Lung microvascular endothelial cell (primary cell): Measurements from ENCODE around the gene GRID1. TPM values are rescaled to one million over a fixed set of nuclear protein-coding genes. Genes with fewer than 3 reads are reported as not detected.

Experiments
- DNase-seq, 2 donors: peaks; one replicate each; pipeline versions ENCODE4 v3.0.0 to v3.0.0-alpha.2; 2010; ENCODE audit warnings: low read depth in 2 of 2
- total RNA-seq: library from RNA; depleted of rRNA; stranded (reverse); fragments of >200 nt; gene quantifications from 2 replicates; pipeline ENCODE4 v1.2.1, GENCODE V29; 2014

The GRID1 gene
- total RNA-seq, 1 donor from 2014 or later: not detected

- DNase-seq: no peak
These were observed 51.0 kb downstream of the GRID1 start for GRCh38 chr10:86315549-86315942.

- no peak for DNase-seq
These were observed 51.7 kb downstream of the GRID1 start for GRCh38 chr10:86314616-86315548.

- no peak for DNase-seq
These were observed 53.0 kb downstream of the GRID1 start for GRCh38 chr10:86313621-86314041.

DNA sequence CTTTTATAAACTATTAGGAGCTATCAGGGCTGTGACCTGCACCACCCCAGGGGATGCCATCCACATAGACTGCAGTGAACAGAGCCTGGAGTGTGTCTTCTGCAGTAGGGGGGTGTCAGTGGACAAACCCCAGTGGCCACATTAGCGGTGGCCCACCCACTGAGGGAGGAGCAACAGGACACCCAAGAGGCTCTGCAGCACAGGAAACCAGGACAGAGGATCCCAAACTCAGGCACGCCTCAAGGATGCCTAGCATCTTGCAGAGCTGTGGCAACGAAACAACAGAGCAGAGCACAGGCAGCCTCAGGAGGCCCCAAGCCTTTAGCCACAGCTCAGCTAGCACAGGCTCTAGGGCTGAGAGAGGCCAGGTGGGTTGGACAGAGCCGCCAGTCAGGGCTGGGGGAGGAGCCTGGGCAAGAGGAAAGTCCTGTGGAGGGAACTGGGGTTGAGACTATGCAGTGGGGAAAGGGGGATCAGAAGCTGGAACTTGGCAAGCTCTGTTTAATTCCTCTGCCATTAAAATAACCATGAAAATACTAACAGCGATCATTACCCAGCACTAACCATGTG, 53.8 kb downstream of the GRID1 start:
- no peak for DNase-seq

DNA sequence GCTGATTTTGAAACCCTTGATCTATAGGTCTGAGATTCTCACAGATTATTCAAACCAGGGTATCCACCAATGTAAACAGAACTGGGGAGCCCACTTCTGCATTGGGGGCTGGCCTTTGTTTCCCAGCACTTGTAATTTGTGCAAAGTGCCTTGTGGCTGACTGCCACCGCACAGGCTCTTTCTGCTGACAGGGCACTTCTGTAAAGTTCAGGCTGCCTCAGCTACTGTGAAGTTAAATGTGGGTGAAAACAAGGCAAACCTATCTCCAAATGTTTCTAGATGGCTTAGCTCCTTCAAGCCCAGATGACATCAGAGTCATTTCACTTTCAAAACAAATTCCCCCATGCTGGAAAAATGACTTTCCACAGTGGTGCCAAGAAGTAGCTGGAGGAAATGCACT, 54.7 kb downstream of the GRID1 start:
- no peak for DNase-seq

- no peak for DNase-seq
These were observed 55.4 kb downstream of the GRID1 start for GRCh38 chr10:86311190-86311589.

DNA sequence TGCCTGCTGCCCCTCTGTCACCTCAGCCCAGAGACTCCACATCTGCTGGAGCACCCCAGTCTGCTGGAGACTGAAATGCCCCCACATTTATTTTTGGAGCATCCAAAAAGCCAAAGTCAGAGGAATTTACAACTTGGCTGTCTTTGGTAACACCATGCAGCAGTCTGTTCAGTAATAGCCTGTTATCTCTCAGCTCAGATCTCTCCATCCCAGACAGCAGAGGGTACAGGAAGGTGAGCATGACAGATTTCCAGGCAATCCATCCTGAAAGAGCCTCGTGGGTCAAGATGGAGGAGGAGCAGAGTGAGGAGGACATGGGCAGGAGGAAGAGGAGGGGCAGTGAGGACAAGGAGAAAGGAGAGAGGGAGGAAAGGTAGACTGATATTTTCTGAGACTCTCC, 55.9 kb downstream of the GRID1 start:
- DNase-seq: no peak

DNA sequence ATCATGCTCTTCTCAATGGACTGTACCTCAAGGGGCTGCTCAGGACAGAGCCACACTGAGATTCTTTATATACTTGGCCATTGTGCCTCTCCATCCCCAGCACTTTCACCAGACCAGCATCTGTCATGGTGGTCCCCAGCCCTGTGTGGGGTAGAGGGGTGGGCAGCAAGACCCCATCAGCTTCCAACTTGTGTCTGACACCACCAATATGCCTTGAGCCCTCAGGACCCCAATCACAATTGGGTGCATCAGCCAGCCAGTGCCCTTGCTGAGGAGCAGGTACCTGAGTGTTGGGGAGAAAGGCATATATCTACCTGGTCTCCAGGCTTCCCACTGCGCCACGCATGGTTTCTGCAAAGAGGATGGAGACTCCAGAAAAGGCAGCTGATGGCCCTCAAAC, 56.3 kb downstream of the GRID1 start:
- DNase-seq: no peak

DNA sequence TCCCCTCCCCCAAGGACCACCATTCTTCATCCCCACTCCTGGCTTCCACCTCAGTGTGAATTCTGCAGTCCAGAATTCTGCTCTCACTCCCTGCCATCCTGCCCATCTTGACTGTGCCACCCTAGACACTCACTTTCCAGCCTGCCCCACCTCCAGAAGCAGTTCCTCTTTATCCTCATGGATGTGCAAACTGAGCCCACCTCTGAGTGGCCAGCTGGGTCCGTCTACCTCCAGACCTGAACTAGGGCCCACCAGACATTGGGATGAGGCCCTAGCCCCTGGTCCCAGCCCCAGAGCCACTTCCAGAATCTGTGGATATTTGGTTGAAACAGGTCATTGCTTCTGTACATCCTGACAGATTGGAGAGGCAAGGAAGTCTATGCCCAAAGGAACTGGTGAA, 58.5 kb downstream of the GRID1 start:
- DNase-seq: no peak

- DNase-seq: peak; percentile 24 to 37
These were observed 59.8 kb downstream of the GRID1 start for GRCh38 chr10:86306628-86307278.

DNA sequence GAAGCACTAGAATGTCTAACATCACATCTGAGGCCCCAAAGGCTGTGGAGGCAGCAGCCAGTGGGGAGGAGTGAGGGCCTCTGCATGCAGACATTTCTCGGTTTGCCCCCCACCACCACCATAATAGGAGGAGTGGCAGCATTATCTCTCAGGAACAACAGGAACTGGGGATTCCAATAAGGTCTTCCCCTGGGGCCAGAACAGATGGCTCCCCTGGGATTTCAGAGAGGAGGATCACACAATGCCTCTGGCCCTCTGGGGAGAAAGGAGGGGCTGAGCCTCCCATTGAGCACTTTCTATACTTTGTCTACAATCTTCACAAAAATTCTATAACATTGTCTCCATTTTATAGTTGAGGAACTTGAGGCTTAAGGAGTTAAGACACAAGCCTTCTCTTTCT, 61.1 kb downstream of the GRID1 start:
- DNase-seq: no peak

- DNase-seq: no peak
These were observed 62.2 kb downstream of the GRID1 start for GRCh38 chr10:86304436-86304835.

GRCh38 chr10:86303626-86304025, 63.0 kb downstream of the GRID1 start:
- DNase-seq: no peak

DNA sequence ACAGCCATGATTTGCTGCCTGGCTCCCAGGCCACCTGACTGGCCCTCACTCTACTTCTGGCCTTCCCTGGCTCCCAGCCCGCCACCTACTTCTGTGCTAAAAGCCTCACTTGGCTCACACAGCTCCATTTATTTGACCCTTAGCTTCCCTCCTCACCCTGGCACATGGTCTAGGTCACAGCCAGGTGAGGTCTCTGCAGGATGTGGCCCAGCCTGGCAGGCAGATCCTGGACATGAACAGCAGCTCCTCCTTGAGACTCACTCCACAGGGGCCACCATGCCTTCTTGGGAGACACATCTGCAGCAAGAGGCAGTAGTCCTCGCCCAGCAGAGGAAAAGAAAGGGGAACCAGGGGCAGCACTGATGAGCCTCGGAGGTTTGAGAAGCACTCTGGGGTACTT, 64.6 kb downstream of the GRID1 start:
- DNase-seq: no peak

DNA sequence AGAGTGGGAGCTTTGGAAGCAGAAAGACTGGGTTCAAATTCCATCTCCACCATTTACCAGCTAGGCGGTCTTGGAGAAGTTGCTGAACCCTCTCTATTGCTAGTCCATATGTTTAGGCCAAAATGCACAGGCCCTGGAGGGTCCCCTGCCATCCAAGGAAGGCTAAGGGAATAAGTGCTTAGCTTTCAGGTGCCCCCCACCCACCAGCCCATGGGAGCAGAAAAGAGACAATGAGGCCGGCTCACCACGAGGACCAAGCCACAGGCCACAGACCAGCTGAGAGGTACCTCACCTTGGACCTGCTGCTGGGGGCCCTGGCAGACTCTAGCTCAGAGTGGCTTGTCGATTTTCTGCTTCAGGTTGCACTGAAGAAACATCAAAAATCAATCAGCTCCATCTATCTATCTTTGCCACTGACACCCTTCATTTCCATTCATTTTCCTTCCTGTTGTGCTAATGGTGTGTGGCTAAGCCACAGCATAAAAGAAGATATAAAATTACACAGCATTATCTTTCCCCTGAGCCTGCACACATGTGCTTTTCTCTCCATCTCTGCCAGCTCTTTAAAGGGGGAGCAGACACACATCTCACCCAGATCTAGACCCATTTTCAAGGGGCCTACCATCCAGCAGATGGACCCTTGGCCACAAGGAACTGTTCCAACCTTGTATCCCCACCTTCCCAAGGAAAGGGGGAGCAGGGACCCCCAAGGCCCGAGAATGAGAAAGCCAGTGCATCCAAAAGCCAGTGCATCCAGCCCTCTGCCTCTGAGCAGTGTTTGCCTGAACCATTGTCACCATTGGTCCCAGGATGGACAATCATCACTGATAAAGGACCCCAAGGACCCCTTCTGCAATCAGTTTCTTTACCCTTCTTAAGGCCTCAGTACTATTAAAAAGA, 65.4 kb downstream of the GRID1 start:
- no peak for DNase-seq

DNA sequence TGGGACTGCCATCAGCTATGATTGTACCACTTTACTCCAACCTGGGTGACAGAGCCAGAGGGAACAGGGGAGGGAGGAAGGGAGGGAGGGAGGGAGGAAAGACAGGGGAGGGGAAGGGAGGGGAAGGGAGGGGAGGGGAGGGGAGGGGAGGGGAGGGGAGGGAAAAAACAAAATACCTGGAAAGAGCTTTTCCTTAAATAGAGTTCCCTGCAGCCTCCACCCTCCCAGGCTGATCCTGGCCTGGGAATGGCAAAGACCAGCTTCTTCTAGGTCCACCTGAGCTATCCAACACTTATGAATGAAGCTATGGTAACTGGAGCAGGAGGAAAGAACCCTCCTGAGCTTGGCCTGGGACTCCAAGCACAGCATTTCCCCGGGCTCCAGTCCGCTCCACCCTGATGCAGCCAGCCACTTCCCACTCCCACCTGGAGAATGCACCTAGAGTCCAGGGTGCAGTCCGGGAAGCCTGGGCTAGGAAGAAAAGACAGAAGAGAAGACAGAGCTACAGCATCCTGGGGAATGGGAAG, 66.1 kb downstream of the GRID1 start:
- no peak for DNase-seq

DNA sequence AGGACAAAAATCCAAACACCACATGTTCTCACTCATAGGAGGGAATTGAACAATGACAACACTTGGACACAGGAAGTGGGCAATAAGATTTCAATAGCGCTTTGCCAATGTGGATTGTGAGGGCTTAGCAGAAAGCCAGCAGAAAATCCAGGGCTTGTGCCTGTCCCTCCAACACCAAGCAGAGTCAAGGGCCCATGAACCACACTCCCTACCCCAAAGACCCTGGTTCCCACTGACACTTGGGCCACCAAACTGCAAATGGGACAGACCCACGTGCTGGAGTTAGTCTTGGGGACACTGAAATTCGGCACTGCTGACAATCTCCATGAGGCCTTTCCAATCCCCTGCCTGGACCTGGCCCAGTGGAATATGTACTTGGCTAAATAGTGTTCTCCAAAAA, 67.0 kb downstream of the GRID1 start:
- no peak for DNase-seq

- DNase-seq: no peak
These were observed 68.0 kb downstream of the GRID1 start for GRCh38 chr10:86298501-86299001.

DNA sequence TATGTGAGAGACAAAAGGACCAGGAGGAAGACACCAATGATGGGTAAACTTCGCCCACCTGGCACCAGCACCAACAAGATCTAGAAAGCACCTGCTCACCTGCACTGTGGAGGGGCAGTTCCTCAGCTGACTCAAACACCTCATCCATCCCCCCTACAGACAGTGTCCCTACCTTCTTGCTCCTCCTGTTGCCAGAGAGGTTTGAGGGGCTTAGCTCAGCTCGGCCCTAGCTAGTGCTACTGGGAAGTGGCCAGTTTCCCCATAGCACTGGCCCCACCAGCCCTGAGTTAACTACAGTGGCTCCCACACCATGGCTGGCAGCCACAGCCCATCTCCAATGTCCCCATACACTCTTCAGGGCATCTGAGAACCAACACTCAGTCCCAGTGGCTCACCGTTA, 70.8 kb downstream of the GRID1 start:
- DNase-seq: no peak

- DNase-seq: no peak
These were observed 71.2 kb downstream of the GRID1 start for GRCh38 chr10:86295351-86295750.
